Sigmoid colon (tissue), 7 donors: ENCODE measurements around the gene LSM8. TPM values are rescaled to one million over a fixed set of nuclear protein-coding genes. Genes with fewer than 3 reads are reported as not detected.

ENCODE experiments used
- DNase-seq: peaks from one replicate; pipeline ENCODE4 v3.0.0-alpha.2; 2019
- H3K27ac ChIP-seq, 4 donors: fragments of 200-600 bp; sonication (generic); one replicate each; pipeline ENCODE4 v1.5.1; 2016 to 2019; ENCODE audit warnings: mild to moderate bottlenecking in 1 of 4
- H3K27me3 ChIP-seq, 3 donors: fragments of 200-600 bp; sonication (generic); one replicate each; pipeline ENCODE4 v1.5.1; 2019; ENCODE audit warnings: mild to moderate bottlenecking in 1 of 3
- H3K36me3 ChIP-seq, 4 donors: fragments of 200-600 bp; sonication (generic); one replicate each; pipeline ENCODE4 v1.5.1; 2016 to 2019
- H3K4me1 ChIP-seq, 4 donors: fragments of 200-600 bp; sonication (generic); one replicate each; pipeline ENCODE4 v1.5.1; 2017 to 2019
- H3K4me3 ChIP-seq, 4 donors: fragments of 200-600 bp; sonication (generic); one replicate each; pipeline ENCODE4 v1.5.1; 2017 to 2019; ENCODE audit warnings: mild to moderate bottlenecking in 2 of 4, moderate library complexity in 1 of 4
- H3K9me3 ChIP-seq, 4 donors: fragments of 200-600 bp in 3 of 4; sonication (generic) in 3 of 4; one replicate each; pipeline versions ENCODE4 v1.5.1 to v1.6.1; 2013 to 2019
- CTCF ChIP-seq, 4 experiments: fragments of 450-650 bp in 3 of 4; fragments of 200-600 bp in 1 of 4; IDR thresholded peaks; one replicate each; pipeline ENCODE4 v1.5.1; 2016 to 2019; ENCODE audit warnings: antibody characterized with exemption in 4 of 4, mild to moderate bottlenecking in 3 of 4, moderate library complexity in 2 of 4
- EP300 ChIP-seq, 4 donors: sonication (generic); formaldehyde crosslinking; IDR thresholded peaks; one replicate each; pipeline ENCODE4 v1.6.1; 2017; ENCODE audit warnings: antibody characterized with exemption in 4 of 4
- POLR2A ChIP-seq, 2 donors: fragments of 450-650 bp; IDR thresholded peaks; one replicate each; pipeline ENCODE4 v1.6.1; 2016; ENCODE audit warnings: antibody characterized with exemption in 2 of 2, mild to moderate bottlenecking in 2 of 2, moderate library complexity in 2 of 2
- POLR2AphosphoS5 ChIP-seq, 4 donors: sonication (generic); formaldehyde crosslinking; IDR thresholded peaks; one replicate each; pipeline ENCODE4 v1.6.1; 2017; ENCODE audit warnings: antibody characterized with exemption in 4 of 4
- WGBS, 2 donors: extraction: QIAGEN DNeasy Blood & Tissue Kit; methylation state at CpG; one replicate each; pipeline ENCODE4 v1.1.7; 2013; 5-methylcytosine and 5-hydroxymethylcytosine counted together
- intact Hi-C: fragments of 100-400 bp; cut with DNase I; formaldehyde crosslinking; loops from one replicate; pipeline ENCODE4 v1.15.1; 2023
- polyA plus RNA-seq, 3 donors: library from polyadenylated mRNA; stranded (reverse); fragments of 200-250 nt; gene quantifications; one replicate each; pipeline ENCODE4 v1.2.3, GENCODE V29; 2013
- total RNA-seq, 4 donors: library from RNA; depleted of rRNA; stranded (reverse); fragments of >200 nt; gene quantifications; one replicate each; pipeline ENCODE4 v1.1.0, GENCODE V29; 2016
- donor health status: healthy with polysubstance abuse.
- donor health status: Bipolar disorder and iron deficiency.
- donor health status: healthy.

Gene LSM8
- total and polyA plus RNA-seq, 7 donors, result 25.2 to 42.7 (median 35.7) TPM

DNA sequence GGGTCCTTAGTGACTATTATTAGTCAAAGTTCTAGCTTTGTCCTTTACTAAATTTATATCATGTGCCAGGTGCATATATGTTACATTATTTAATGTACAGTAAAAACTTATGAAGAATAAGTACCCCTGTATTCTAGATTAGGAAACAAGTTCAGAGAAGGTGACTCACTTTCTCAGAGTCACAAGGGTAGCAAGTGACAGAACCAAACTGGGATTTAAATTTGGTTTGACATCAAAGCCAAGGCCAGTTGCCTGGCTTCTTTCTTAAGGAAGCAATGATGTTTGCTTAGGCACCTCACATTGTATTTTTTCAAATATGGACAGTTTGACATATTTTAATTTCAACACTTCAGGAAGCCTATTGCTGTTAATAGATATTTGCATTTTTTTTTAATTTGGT, 2.5 kb downstream of the LSM8 start:
- Histone ChIP-seq H3K36me3 (peaks cover 0 to 45% (median 2%) of the 10 kb centered on the region in 4 donors), H3K4me3 (no peak overlapping the region), H3K4me1 (peaks cover 0 to 37% (median 21%) of the 10 kb centered on the region in 4 donors), H3K27ac (no peak overlapping the region), H3K27me3 (no peaks in the 10 kb centered on the region), H3K9me3 (no peaks in the 10 kb centered on the region)
- TF ChIP-seq EP300 (IDR thresholded peaks at IDR 0.05) (no peak), POLR2AphosphoS5 (IDR thresholded peaks at IDR 0.05) (no peak), CTCF (IDR thresholded peaks at IDR 0.05) (no peak), POLR2A (IDR thresholded peaks at IDR 0.05) (no peak)
- intact Hi-C loops, result loop anchor here (10.0 kb wide), 1 partner anchor 312 kb away; the partner anchor contains the start of gene CTTNBP2
- no peak for DNase-seq

DNA sequence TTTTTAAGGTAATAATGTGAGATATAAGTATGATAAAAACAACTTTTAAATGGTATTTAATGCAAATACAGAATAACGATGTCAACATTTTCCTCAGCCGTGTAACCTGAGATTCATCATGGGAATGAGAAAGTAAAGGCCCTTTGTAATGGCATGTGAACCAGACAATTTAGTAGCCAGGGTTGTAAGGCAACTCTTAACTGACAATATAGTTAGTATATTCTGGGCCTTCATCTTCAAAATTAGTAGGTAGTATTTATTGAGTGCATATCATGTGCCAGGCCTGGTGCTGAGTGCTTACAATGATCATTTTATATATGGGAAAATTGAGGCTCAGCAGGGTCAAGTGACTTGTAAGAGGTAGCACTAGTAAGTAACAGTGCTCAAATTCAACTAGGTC, 10.6 kb downstream of the LSM8 start:
- no peak overlapping the region for H3K27ac ChIP-seq
- 78 to 89% methylated on average over 2 of the region's 2 CpGs for WGBS, 2 donors
- TF ChIP-seq POLR2AphosphoS5 (IDR thresholded peaks at IDR 0.05) (no peak), CTCF (IDR thresholded peaks at IDR 0.05) (no peak), POLR2A (IDR thresholded peaks at IDR 0.05) (no peak)
- DNase-seq, result no peak
- H3K4me1 ChIP-seq, result peaks cover 0 to 3% (median 0%) of the 10 kb centered on the region in 4 donors
- no peaks in the 10 kb centered on the region for H3K27me3 ChIP-seq
- no peaks in the 10 kb centered on the region for H3K9me3 ChIP-seq
- no peak overlapping the region for H3K4me3 ChIP-seq
- H3K36me3 ChIP-seq, result peaks cover 0 to 38% (median 1%) of the 10 kb centered on the region in 4 donors
- intact Hi-C loops, result no loop called here

DNA sequence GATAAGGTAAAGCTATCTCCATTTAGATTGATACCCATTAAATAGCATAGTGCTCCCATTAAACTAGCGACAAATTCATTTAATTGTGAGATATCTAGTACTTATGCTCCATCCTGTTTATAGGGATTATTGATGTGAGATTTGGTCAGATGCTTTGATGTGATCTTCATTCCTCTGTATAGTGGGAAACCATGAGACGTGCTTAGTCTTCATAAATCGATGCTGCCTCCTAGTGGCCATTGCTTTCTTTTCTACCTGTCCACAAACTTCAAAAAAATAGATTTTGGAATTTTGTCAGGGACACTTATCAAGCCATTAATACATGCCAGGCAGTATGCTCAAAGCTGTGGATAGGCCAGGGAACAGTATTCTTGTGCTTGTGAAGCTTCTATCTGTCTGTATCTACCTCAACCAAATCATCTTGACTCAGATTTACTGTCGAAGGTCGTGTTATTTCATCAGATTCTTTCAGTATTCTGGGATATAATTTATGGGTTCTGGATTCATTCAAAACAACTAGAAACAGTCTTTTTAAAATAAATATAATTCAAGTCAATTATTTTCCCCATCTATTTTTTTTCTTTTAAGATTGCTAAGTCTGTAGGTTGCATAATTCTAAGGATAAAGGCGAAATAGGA, 12.0 kb downstream of the LSM8 start:
- Histone ChIP-seq H3K36me3 (peaks cover 0 to 24% (median 0%) of the 10 kb centered on the region in 4 donors), H3K27ac (no peak overlapping the region), H3K9me3 (no peaks in the 10 kb centered on the region), H3K4me3 (no peak overlapping the region), H3K4me1 (peaks cover 0 to 3% (median 0%) of the 10 kb centered on the region in 4 donors), H3K27me3 (no peaks in the 10 kb centered on the region)
- TF ChIP-seq POLR2A (IDR thresholded peaks at IDR 0.05), result no peak
- TF ChIP-seq CTCF (IDR thresholded peaks at IDR 0.05), result peak in 3 of 4 experiments; percentile 51 to 64 (median 51)
- TF ChIP-seq EP300 (IDR thresholded peaks at IDR 0.05), result no peak
- TF ChIP-seq POLR2AphosphoS5 (IDR thresholded peaks at IDR 0.05), result peak in 1 of 4 donors; percentile 4
- intact Hi-C loops, result loop anchor here (5.0 kb wide), 1 partner anchor 444 kb away; no protein-coding TSS in a partner anchor
- no peak for DNase-seq
- 48 to 57% methylated on average over 6 of the region's 6 CpGs for WGBS, 2 donors

DNA sequence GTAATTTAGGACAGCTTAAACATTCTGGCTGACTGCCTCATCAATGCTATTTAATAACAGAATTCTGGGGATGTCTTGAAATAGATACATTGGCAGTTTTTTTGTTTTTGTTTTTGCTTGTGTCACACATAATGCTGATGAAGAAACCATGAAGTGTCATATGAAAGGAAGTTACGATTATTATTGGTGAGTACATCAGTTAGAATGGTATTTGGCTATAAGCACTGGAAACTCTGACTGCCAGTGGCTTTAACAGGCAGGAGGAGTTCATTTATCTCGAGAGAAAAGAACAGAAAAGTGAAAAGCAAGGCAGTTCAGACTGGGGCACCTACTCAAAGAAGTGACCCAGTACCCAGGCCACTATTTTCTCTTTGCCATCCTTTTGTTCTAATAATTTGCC, 18.1 kb downstream of the LSM8 start:
- intact Hi-C loops, result no loop called here
- Histone ChIP-seq H3K4me1 (peaks cover 0 to 3% (median 0%) of the 10 kb centered on the region in 4 donors), H3K36me3 (no peaks in the 10 kb centered on the region), H3K4me3 (no peak overlapping the region), H3K9me3 (no peaks in the 10 kb centered on the region), H3K27me3 (no peaks in the 10 kb centered on the region), H3K27ac (no peak overlapping the region)
- DNase-seq, result no peak
- 58 to 73% methylated on average over 2 of the region's 2 CpGs for WGBS, 2 donors
- TF ChIP-seq POLR2AphosphoS5 (IDR thresholded peaks at IDR 0.05) (no peak), EP300 (IDR thresholded peaks at IDR 0.05) (no peak), CTCF (IDR thresholded peaks at IDR 0.05) (no peak), POLR2A (IDR thresholded peaks at IDR 0.05) (no peak)
